ENCODE measurements around the gene EEFSEC.

The EEFSEC gene

DNA sequence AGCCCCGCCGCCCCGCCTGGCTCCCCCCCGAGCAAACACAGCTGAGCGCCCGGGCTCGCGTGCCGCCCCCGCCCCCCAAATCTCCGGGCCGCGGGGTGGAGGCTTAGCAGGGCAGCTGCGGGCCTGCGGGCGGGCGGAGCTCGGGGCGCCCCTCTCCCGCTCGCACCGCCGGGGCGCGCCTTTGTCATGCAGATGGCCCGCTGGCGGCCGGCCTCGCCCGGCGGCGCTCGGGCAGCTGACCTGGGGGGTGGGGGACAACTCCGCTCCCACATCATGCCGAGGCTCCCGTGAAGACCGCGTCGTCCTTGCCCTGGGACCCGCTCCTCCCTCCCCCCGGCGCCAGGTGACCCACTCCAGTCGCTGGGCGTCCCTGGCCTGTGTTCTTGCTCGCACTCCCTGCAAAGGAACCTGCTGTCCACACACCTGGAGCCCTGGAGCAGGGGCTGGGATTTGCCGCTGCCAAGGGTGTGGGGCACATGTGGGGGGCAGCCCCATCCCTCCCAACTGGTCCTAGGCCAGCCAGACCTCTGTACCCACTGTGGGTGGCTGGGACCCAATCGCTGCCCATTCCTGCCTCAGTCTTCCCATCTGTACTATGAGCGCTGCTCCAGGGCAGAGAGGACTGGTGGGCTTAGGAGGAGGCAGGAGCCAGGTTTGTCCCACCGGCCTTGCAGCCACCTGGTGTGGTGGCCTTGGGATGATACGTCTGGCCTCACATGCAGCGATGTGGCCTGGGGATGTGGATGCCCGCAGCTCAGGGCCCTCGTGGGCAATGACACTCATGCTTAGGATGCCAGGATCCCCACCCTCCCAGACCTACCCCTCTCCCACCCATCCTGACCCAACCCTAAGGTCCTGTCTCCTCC is 279.9 kb downstream of the EEFSEC start:
- peaks cover 71% of the 10 kb centered on the region for H3K27me3 Mint-ChIP-seq (ENCODE audit: low read depth)
- H3K36me3 Mint-ChIP-seq (ENCODE audit: low read depth), result no peaks in the 10 kb centered on the region
- peaks cover 15% of the 10 kb centered on the region for H3K4me1 Mint-ChIP-seq
- TF ChIP-seq CTCF (IDR thresholded peaks at IDR 0.05; ENCODE audit: unreplicated experiment in 3 of 3), result no peak
- H3K4me3 Mint-ChIP-seq, result peak overlapping the region in 2 of 3 experiments; percentile 14 to 54
- no peaks in the 10 kb centered on the region for H3K9me3 Mint-ChIP-seq
- no peak overlapping the region for H3K27ac Mint-ChIP-seq

- Mint-ChIP-seq H3K27me3 (ENCODE audit: low read depth) (peaks cover 67% of the 10 kb centered on the region), H3K27ac (no peak overlapping the region), H3K4me1 (peaks cover 12% of the 10 kb centered on the region), H3K36me3 (ENCODE audit: low read depth) (no peaks in the 10 kb centered on the region), H3K4me3 (peak overlapping the region in 2 of 3 experiments; percentile 14 to 17), H3K9me3 (no peaks in the 10 kb centered on the region)
- TF ChIP-seq CTCF (IDR thresholded peaks at IDR 0.05; ENCODE audit: unreplicated experiment in 3 of 3), result no peak
These were observed 280.5 kb downstream of the EEFSEC start for GRCh38 chr3:128433837-128434165.

- H3K27me3 Mint-ChIP-seq (ENCODE audit: low read depth), result peaks cover 72% of the 10 kb centered on the region
These were observed 281.2 kb downstream of the EEFSEC start for GRCh38 chr3:128434524-128434923.

GRCh38 chr3:128435058-128435457 is 281.8 kb downstream of the EEFSEC start:
- no peaks in the 10 kb centered on the region for H3K36me3 Mint-ChIP-seq (ENCODE audit: low read depth)
- peak overlapping the region in 1 of 3 experiments; percentile 60 for H3K27ac Mint-ChIP-seq
- H3K9me3 Mint-ChIP-seq, result no peaks in the 10 kb centered on the region
- H3K4me1 Mint-ChIP-seq, result peaks cover 12% of the 10 kb centered on the region
- H3K4me3 Mint-ChIP-seq, result no peak overlapping the region
- H3K27me3 Mint-ChIP-seq (ENCODE audit: low read depth), result peaks cover 72% of the 10 kb centered on the region
- TF ChIP-seq CTCF (IDR thresholded peaks at IDR 0.05; ENCODE audit: unreplicated experiment in 3 of 3), result no peak

More at GRCh38 chr3:128434524-128434923, 281.2 kb downstream of the EEFSEC start:
- no peak for TF ChIP-seq CTCF (IDR thresholded peaks at IDR 0.05; ENCODE audit: unreplicated experiment in 3 of 3)
- Mint-ChIP-seq H3K4me3 (no peak overlapping the region), H3K4me1 (peaks cover 12% of the 10 kb centered on the region), H3K9me3 (no peaks in the 10 kb centered on the region), H3K27ac (no peak overlapping the region), H3K36me3 (ENCODE audit: low read depth) (no peaks in the 10 kb centered on the region)

- TF ChIP-seq CTCF (IDR thresholded peaks at IDR 0.05; ENCODE audit: unreplicated experiment in 3 of 3), result no peak
- Mint-ChIP-seq H3K4me3 (no peak overlapping the region), H3K27ac (no peak overlapping the region), H3K4me1 (peaks cover 12% of the 10 kb centered on the region), H3K9me3 (no peaks in the 10 kb centered on the region), H3K27me3 (ENCODE audit: low read depth) (peaks cover 72% of the 10 kb centered on the region), H3K36me3 (ENCODE audit: low read depth) (no peaks in the 10 kb centered on the region)
These were observed 282.3 kb downstream of the EEFSEC start for GRCh38 chr3:128435561-128435960.

- Mint-ChIP-seq H3K4me3 (no peak overlapping the region), H3K4me1 (peaks cover 12% of the 10 kb centered on the region), H3K36me3 (ENCODE audit: low read depth) (no peaks in the 10 kb centered on the region), H3K27ac (no peak overlapping the region), H3K27me3 (ENCODE audit: low read depth) (peaks cover 72% of the 10 kb centered on the region), H3K9me3 (no peaks in the 10 kb centered on the region)
- no peak for TF ChIP-seq CTCF (IDR thresholded peaks at IDR 0.05; ENCODE audit: unreplicated experiment in 3 of 3)
These were observed 282.9 kb downstream of the EEFSEC start for GRCh38 chr3:128436214-128436613.

Data from nephron (organoid).